Trophoblast cell (in vitro differentiated cells and primary cell): ENCODE measurements around the gene TBC1D16.
"Not testable (repeated sequence)": the region's sequence is repeated elsewhere in the genome, so short reads cannot be mapped to it uniquely, and the experiment has no call there.

ENCODE experiments used
- DNase-seq, 2 donors: peaks; one replicate each; pipeline ENCODE4 v3.0.0-alpha.2; 2016
- H2AFZ ChIP-seq: 2 replicates; pipeline ENCODE4 v1.6.1; 2013; ENCODE audit warnings: low read length, moderate library complexity, mild to moderate bottlenecking; ENCODE audit not compliant: insufficient read depth, poor library complexity
- H2AK5ac ChIP-seq: 2 replicates; pipeline ENCODE4 v1.6.1; 2013; ENCODE audit warnings: mild to moderate bottlenecking, low read length
- H2BK120ac ChIP-seq: 2 replicates; pipeline ENCODE4 v1.6.1; 2013; ENCODE audit warnings: low read length, mild to moderate bottlenecking, moderate library complexity; ENCODE audit not compliant: insufficient read depth, poor library complexity
- H2BK12ac ChIP-seq: 2 replicates; pipeline ENCODE4 v1.6.1; 2013; ENCODE audit warnings: mild to moderate bottlenecking, low read length, moderate library complexity
- H2BK5ac ChIP-seq: 2 replicates; pipeline ENCODE4 v1.6.1; 2013; ENCODE audit warnings: low read length, low read depth, moderate library complexity, mild to moderate bottlenecking; ENCODE audit not compliant: poor library complexity
- H3K14ac ChIP-seq: 2 replicates; pipeline ENCODE4 v1.6.1; 2013; ENCODE audit warnings: mild to moderate bottlenecking, low read length
- H3K18ac ChIP-seq: 2 replicates; pipeline ENCODE4 v1.6.1; 2013; ENCODE audit warnings: mild to moderate bottlenecking, low read length
- H3K23ac ChIP-seq: 2 replicates; pipeline ENCODE4 v1.6.1; 2013; ENCODE audit warnings: low read length
- H3K27ac ChIP-seq: 2 replicates; pipeline ENCODE4 v1.5.1; 2013; ENCODE audit warnings: low read depth, mild to moderate bottlenecking, inconsistent platforms, low read length, moderate library complexity
- H3K27me3 ChIP-seq: 2 replicates; pipeline ENCODE4 v1.6.1; 2013; ENCODE audit warnings: inconsistent platforms, mild to moderate bottlenecking, low read length, moderate library complexity; ENCODE audit not compliant: insufficient read depth
- H3K36me3 ChIP-seq, 2 experiments: 1 replicate in 1 of 2; 2 replicates in 1 of 2; pipeline ENCODE4 v1.6.1; 2013; ENCODE audit warnings: low read length in 2 of 2, mild to moderate bottlenecking in 2 of 2, moderate library complexity in 1 of 2; ENCODE audit not compliant: insufficient read depth in 2 of 2, control insufficient read depth in 1 of 2
- H3K4ac ChIP-seq: 2 replicates; pipeline ENCODE4 v1.6.1; 2013; ENCODE audit warnings: low read depth, mild to moderate bottlenecking, low read length, moderate library complexity
- H3K4me1 ChIP-seq, 2 experiments: 1 replicate in 1 of 2; 2 replicates in 1 of 2; pipeline ENCODE4 v1.6.1; 2013; ENCODE audit warnings: low read length in 2 of 2, mild to moderate bottlenecking in 2 of 2, moderate library complexity in 1 of 2; ENCODE audit not compliant: insufficient read depth in 2 of 2, control insufficient read depth in 1 of 2
- H3K4me2 ChIP-seq: 2 replicates; pipeline ENCODE4 v1.6.1; 2013; ENCODE audit warnings: inconsistent platforms, mild to moderate bottlenecking, low read length, moderate library complexity
- H3K4me3 ChIP-seq: 2 replicates; pipeline ENCODE4 v1.5.1; 2013; ENCODE audit warnings: mild to moderate bottlenecking, low read depth, low read length, inconsistent platforms
- H3K79me1 ChIP-seq: one replicate; pipeline ENCODE4 v1.6.1; 2013; ENCODE audit warnings: low read length
- H3K79me2 ChIP-seq: 2 replicates; pipeline ENCODE4 v1.6.1; 2013; ENCODE audit warnings: low read length, mild to moderate bottlenecking; ENCODE audit not compliant: control insufficient read depth, insufficient read depth, poor library complexity
- H3K9ac ChIP-seq: 2 replicates; pipeline ENCODE4 v1.6.1; 2013; ENCODE audit warnings: mild to moderate bottlenecking, low read length
- H3K9me3 ChIP-seq: 2 replicates; pipeline ENCODE4 v1.6.1; 2013; ENCODE audit warnings: low read depth, mild to moderate bottlenecking, control low read depth, inconsistent platforms, low read length; ENCODE audit not compliant: insufficient read depth
- H4K12ac ChIP-seq: 2 replicates; pipeline ENCODE4 v1.6.1; 2013; ENCODE audit warnings: low read depth, mild to moderate bottlenecking, low read length, moderate library complexity
- H4K8ac ChIP-seq: 2 replicates; pipeline ENCODE4 v1.6.1; 2013; ENCODE audit warnings: low read depth, mild to moderate bottlenecking, low read length, moderate library complexity
- H4K91ac ChIP-seq: one replicate; pipeline ENCODE4 v1.6.1; 2013; ENCODE audit warnings: low read depth, mild to moderate bottlenecking, low read length, moderate library complexity
- WGBS: extraction: QIAGEN DNeasy Blood & Tissue Kit; methylation state at CpG from one replicate; pipeline ENCODE4 v1.1.7; 2013; ENCODE audit warnings: missing lambda C conversion rate; ENCODE audit not compliant: insufficient read length, insufficient coverage; ENCODE audit errors: extremely low coverage; 5-methylcytosine and 5-hydroxymethylcytosine counted together

Gene TBC1D16

GRCh38 chr17:79966681-79967080 is 69.0 kb downstream of the TBC1D16 start:
- Histone ChIP-seq H4K12ac (no peak overlapping the region), H2AK5ac (no peak overlapping the region), H2BK12ac (no peak overlapping the region), H3K23ac (no peak overlapping the region), H3K27ac (no peak overlapping the region), H3K9ac (no peak overlapping the region), H3K14ac (no peak overlapping the region), H3K27me3 (no peaks in the 10 kb centered on the region), H3K4me3 (no peak overlapping the region), H4K91ac (no peak overlapping the region), H3K9me3 (no peaks in the 10 kb centered on the region), H3K79me2 (no peaks in the 10 kb centered on the region), H2AFZ (no peak overlapping the region), H2BK120ac (no peak overlapping the region), H3K18ac (no peak overlapping the region), H3K36me3 (peaks cover 4% of the 10 kb centered on the region in 2 experiments), H3K4me2 (no peak overlapping the region), H3K4me1 (no peaks in the 10 kb centered on the region), H3K79me1 (no peaks in the 10 kb centered on the region), H4K8ac (no peak overlapping the region), H2BK5ac (no peak overlapping the region), H3K4ac (no peak overlapping the region)
- no peak for DNase-seq
- no CpG with 5 or more reads among the region's 3 CpGs for WGBS

DNA sequence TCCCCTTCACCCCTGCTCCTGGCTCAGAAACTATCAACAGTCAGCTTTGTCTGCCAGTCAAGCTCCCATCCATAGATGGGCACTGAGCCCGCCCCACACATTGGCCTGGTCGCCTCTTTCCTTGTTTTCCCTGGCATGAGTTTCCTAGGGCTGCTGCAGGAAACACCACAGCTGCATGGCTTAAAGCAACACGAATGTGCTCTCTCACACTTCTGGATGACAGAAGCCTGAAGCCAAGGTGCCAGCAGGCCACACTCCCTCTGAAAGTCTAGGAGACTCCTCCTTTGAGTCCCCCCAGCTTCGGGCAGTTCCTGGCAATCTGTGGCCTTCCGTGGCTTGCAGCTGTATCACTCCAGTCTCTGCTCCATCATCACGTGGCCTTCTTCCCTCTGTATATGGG is 69.9 kb downstream of the TBC1D16 start:
- H3K27ac ChIP-seq = no peak overlapping the region
- no peak for DNase-seq
- H4K8ac ChIP-seq = no peak overlapping the region
- no peak overlapping the region for H3K4me2 ChIP-seq
- no peak overlapping the region for H3K14ac ChIP-seq
- no peak overlapping the region for H3K23ac ChIP-seq
- no peak overlapping the region for H2BK120ac ChIP-seq
- H3K4ac ChIP-seq = no peak overlapping the region
- H3K9ac ChIP-seq = no peak overlapping the region
- H3K36me3 ChIP-seq = peaks cover 0 to 2% of the 10 kb centered on the region in 2 experiments
- no peak overlapping the region for H2AFZ ChIP-seq
- no peaks in the 10 kb centered on the region for H3K27me3 ChIP-seq
- no peak overlapping the region for H3K4me3 ChIP-seq
- no peak overlapping the region for H2AK5ac ChIP-seq
- H3K9me3 ChIP-seq = no peaks in the 10 kb centered on the region
- no peak overlapping the region for H2BK5ac ChIP-seq
- H3K79me2 ChIP-seq = no peaks in the 10 kb centered on the region
- no peaks in the 10 kb centered on the region for H3K79me1 ChIP-seq
- H4K91ac ChIP-seq = no peak overlapping the region
- no peak overlapping the region for H4K12ac ChIP-seq
- no peak overlapping the region for H2BK12ac ChIP-seq
- no peak overlapping the region for H3K18ac ChIP-seq
- no CpG with 5 or more reads among the region's 6 CpGs for WGBS
- H3K4me1 ChIP-seq = no peaks in the 10 kb centered on the region

GRCh38 chr17:79962467-79962866 is 73.2 kb downstream of the TBC1D16 start:
- not testable (repeated sequence) for H3K18ac ChIP-seq, H3K23ac ChIP-seq, H3K36me3 ChIP-seq, H4K91ac ChIP-seq, H3K79me1 ChIP-seq, H3K4ac ChIP-seq, H2BK120ac ChIP-seq, H3K79me2 ChIP-seq, H3K9ac ChIP-seq, H3K9me3 ChIP-seq, H3K27me3 ChIP-seq, H3K27ac ChIP-seq, H4K8ac ChIP-seq, H3K14ac ChIP-seq, H4K12ac ChIP-seq, H2AFZ ChIP-seq, H2BK12ac ChIP-seq, H3K4me3 ChIP-seq, H3K4me2 ChIP-seq, DNase-seq, H2AK5ac ChIP-seq, H2BK5ac ChIP-seq, H3K4me1 ChIP-seq
- no CpG with 5 or more reads among the region's 6 CpGs for WGBS

DNA sequence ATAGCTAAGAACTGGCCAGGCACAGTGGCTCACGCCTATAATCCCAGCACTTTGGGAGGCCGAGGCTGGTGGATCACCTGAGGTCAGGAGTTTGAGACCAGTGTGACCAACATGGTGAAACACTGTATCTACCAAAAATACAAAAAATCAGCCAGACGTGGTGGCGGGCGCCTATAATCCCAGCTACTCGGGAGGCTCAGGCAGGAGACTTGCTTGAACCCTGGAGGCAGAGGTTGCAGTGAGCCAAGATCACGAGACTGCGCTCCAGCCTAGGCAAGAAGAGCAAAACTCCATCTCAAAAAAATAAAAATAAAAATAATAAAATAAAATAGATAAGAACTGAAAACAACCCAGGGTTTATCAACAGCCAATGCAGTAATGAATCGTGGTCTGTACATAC is 74.1 kb downstream of the TBC1D16 start:
- not testable (repeated sequence) for H2BK120ac ChIP-seq, H3K14ac ChIP-seq, H3K36me3 ChIP-seq, H4K12ac ChIP-seq, H4K8ac ChIP-seq, H3K18ac ChIP-seq, H3K23ac ChIP-seq, H2BK5ac ChIP-seq, H2AFZ ChIP-seq, H3K4me1 ChIP-seq, H2AK5ac ChIP-seq, H3K9ac ChIP-seq, H3K4ac ChIP-seq, H3K9me3 ChIP-seq, H3K27ac ChIP-seq, H3K4me3 ChIP-seq, DNase-seq, H3K79me2 ChIP-seq, H3K4me2 ChIP-seq, H3K79me1 ChIP-seq, H2BK12ac ChIP-seq, H3K27me3 ChIP-seq, H4K91ac ChIP-seq
- whole genome bisulfite sequencing = no CpG with 5 or more reads among the region's 9 CpGs
